PFSK-1 (cell line): ENCODE measurements around the gene FRK.

Source experiments
- FOXP2 ChIP-seq: optimal IDR thresholded peaks from 2 replicates; pipeline ENCODE3; 2011; ENCODE audit warnings: borderline replicate concordance, control low read depth, inconsistent platforms; ENCODE audit not compliant: insufficient read depth; ENCODE audit errors: extremely low read length, extremely low read depth
- POLR2AphosphoS5 ChIP-seq: IDR thresholded peaks from 2 replicates; pipeline ENCODE4 v1.6.1; 2012; ENCODE audit warnings: low read depth, mild to moderate bottlenecking, control low read depth, low read length, moderate library complexity
- SIN3A ChIP-seq: IDR thresholded peaks from 2 replicates; pipeline ENCODE4 v1.6.1; 2012; ENCODE audit warnings: mild to moderate bottlenecking, low read length, moderate library complexity, borderline replicate concordance; ENCODE audit not compliant: insufficient read depth
- TAF1 ChIP-seq: IDR thresholded peaks from 2 replicates; pipeline ENCODE4 v1.6.1; 2012; ENCODE audit warnings: low read length, control low read depth, borderline replicate concordance; ENCODE audit not compliant: insufficient read depth
- TF ChIP-seq, protein P1 (sequence below), 2 experiments: IDR thresholded peaks; 2 replicates each; pipeline versions ENCODE4 v1.6.1 to v1.8.0; 2011 to 2012; ENCODE audit warnings: low read depth in 2 of 2, low read length in 2 of 2, control low read depth in 1 of 2, inconsistent platforms in 1 of 2, mild to moderate bottlenecking in 1 of 2, moderate library complexity in 1 of 2; ENCODE audit not compliant: insufficient read depth in 1 of 2

Gene FRK

DNA sequence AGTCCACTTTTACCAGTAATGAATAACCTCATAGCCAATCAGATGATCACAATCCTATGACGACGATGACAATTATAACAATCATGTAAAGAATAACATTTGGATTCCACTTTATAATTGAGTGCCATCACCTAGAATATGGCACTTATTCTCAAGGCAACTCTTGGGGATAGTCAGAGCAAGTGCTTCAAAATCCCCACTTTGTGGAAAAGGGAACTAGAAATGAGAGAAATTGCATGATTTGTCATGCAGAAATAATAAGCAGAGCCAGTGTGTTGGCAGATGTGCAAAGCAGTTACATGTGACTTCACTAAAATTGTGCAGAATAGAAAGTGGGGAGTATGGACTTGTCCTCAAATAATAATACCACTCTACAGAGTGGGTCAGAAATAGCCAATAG lies 41.3 kb downstream of the FRK start:
- TF ChIP-seq, protein P1, sequence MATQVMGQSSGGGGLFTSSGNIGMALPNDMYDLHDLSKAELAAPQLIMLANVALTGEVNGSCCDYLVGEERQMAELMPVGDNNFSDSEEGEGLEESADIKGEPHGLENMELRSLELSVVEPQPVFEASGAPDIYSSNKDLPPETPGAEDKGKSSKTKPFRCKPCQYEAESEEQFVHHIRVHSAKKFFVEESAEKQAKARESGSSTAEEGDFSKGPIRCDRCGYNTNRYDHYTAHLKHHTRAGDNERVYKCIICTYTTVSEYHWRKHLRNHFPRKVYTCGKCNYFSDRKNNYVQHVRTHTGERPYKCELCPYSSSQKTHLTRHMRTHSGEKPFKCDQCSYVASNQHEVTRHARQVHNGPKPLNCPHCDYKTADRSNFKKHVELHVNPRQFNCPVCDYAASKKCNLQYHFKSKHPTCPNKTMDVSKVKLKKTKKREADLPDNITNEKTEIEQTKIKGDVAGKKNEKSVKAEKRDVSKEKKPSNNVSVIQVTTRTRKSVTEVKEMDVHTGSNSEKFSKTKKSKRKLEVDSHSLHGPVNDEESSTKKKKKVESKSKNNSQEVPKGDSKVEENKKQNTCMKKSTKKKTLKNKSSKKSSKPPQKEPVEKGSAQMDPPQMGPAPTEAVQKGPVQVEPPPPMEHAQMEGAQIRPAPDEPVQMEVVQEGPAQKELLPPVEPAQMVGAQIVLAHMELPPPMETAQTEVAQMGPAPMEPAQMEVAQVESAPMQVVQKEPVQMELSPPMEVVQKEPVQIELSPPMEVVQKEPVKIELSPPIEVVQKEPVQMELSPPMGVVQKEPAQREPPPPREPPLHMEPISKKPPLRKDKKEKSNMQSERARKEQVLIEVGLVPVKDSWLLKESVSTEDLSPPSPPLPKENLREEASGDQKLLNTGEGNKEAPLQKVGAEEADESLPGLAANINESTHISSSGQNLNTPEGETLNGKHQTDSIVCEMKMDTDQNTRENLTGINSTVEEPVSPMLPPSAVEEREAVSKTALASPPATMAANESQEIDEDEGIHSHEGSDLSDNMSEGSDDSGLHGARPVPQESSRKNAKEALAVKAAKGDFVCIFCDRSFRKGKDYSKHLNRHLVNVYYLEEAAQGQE (IDR thresholded peaks at IDR 0.05; ENCODE audit: insufficient read depth in 1 of 2, low read depth in 2 of 2, low read length in 2 of 2): no peak
- TF ChIP-seq TAF1 (no peak), POLR2AphosphoS5 (no peak), FOXP2 (no peak), SIN3A (no peak)

DNA sequence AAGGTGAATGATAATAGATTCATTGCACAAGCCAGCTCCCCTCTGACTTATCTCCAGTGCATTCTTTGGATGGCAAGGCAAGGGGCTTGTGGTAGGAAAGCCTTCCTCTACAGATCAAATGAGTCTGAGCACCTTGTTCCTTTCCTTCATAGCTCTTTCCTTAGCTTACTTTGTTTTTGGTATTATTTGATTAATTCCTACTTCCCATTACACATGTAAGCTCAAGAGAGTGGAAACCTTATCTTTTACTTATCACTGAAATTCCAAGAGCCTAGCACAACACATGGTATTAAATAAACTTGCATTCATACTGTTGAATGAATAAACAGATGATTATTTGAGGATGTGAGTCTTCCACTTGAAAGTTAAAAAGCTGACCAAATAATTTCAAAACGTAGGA lies 41.7 kb downstream of the FRK start:
- TF ChIP-seq SIN3A (no peak), FOXP2 (no peak), TAF1 (no peak), POLR2AphosphoS5 (no peak)
- TF ChIP-seq, protein P1 (IDR thresholded peaks at IDR 0.05; ENCODE audit: insufficient read depth in 1 of 2, low read depth in 2 of 2, low read length in 2 of 2): no peak

DNA sequence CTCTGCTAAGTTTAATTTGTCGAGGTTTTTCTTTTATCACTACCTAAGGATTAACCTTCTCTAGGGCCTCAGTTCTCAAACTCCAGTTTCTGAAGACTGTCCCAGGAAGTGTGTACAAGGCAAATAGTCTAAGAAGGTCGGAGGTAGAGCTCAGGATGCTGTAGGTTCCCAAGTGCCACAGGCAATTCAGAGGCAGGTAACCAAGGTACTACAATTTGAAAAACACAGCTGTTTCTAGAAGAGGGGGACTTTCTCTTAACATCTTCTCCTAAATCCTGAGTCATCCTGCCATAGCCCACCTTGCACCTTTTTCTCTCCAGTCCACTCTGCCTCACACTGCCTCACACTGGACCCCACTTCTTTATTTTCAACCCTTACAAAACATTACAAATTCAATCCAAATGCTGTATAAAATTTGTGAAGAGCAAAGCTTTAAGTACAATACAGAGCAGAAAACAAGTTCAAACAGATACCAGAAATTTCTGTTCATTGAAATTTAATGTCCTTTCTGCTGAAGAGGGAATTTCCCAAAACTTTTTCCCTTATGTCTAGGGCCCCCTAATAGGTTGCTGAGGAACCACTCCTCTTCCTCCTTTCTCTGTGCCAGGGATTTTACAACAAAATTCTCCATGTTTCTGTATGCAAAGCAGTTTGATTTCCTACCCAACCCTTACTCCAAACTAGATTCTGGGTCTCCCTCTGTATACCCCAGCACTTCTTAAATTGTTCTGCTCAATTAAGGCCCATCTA lies 43.0 kb downstream of the FRK start:
- no peak for TF ChIP-seq TAF1
- TF ChIP-seq POLR2AphosphoS5: no peak
- no peak for TF ChIP-seq FOXP2
- TF ChIP-seq, protein P1 (IDR thresholded peaks at IDR 0.05; ENCODE audit: insufficient read depth in 1 of 2, low read depth in 2 of 2, low read length in 2 of 2): no peak
- no peak for TF ChIP-seq SIN3A

DNA sequence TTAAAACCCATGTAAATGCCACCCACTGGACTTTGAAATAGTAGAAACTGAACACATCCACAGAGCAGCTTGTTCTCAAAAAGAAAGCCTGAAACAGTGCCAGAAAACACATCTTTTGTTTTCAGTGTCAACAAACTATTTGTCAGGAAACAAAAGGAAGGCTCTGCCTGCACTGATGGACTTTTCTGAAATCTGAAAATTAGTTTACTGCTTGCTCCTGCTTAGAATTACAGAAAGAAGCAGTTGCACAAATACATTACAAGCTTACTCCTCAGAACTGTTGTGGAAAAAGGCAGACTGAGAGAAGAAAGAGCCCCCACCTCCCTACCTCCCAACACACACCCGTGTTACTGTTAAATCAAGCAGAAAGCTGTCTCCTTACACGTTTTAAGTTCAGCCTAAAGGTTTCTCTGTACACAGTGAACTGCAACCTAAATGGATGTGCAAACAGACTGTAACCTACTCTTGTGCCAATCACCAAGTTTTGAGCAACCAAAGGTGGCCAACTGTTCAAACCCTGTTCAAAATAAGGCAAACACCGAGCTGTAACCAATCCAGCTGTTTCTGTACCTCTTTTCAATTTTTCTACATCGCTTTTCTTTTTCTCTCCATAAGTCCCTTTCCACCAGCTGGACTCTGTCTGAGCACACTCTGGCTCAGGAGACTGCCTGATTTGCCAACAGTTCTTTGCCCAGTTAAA lies 43.7 kb downstream of the FRK start:
- TF ChIP-seq POLR2AphosphoS5 (no peak), SIN3A (no peak), TAF1 (no peak), FOXP2 (no peak)
- TF ChIP-seq, protein P1 (IDR thresholded peaks at IDR 0.05; ENCODE audit: insufficient read depth in 1 of 2, low read depth in 2 of 2, low read length in 2 of 2): no peak
